Measurements from ENCODE around the gene CTXN2. TPM values are rescaled to one million over a fixed set of nuclear protein-coding genes. Genes with fewer than 3 reads are reported as not detected.

CTXN2 gene
- total RNA-seq, 2 donors from 2014 or later = 0.07 to 0.16 TPM

DNA sequence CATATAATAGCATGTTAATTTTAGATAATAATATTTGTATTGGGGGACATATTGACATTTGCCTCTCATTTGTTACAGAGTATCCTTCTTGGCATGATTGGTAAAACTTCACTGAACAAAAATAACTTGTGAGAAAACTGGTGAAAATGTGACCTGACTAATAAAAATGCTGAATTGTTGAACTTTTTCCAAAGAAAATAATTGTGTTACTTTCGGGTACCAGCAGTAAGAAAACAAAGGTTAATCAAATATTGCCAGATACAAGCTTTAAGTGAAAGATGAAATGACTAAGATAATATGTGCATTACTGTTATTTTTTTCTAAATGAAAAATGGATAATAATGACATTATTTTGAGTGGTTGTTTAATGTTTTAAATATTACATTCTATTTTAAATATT is 29.8 kb downstream of the CTXN2 start:
- no peaks in the 10 kb centered on the region for H3K27me3 ChIP-seq
- H3K4me3 ChIP-seq = no peak overlapping the region
- no peak for DNase-seq
- no peaks in the 10 kb centered on the region for H3K4me1 ChIP-seq
- intact Hi-C loops (cut with DNase I) = no loop called here
- no peak overlapping the region for H3K9ac ChIP-seq (ENCODE audit: low read depth in 2 of 2, low read length in 2 of 2)
- H3K36me3 ChIP-seq = no peaks in the 10 kb centered on the region
- no peak overlapping the region for H3K27ac ChIP-seq
- TF ChIP-seq, protein P1, sequence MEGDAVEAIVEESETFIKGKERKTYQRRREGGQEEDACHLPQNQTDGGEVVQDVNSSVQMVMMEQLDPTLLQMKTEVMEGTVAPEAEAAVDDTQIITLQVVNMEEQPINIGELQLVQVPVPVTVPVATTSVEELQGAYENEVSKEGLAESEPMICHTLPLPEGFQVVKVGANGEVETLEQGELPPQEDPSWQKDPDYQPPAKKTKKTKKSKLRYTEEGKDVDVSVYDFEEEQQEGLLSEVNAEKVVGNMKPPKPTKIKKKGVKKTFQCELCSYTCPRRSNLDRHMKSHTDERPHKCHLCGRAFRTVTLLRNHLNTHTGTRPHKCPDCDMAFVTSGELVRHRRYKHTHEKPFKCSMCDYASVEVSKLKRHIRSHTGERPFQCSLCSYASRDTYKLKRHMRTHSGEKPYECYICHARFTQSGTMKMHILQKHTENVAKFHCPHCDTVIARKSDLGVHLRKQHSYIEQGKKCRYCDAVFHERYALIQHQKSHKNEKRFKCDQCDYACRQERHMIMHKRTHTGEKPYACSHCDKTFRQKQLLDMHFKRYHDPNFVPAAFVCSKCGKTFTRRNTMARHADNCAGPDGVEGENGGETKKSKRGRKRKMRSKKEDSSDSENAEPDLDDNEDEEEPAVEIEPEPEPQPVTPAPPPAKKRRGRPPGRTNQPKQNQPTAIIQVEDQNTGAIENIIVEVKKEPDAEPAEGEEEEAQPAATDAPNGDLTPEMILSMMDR (IDR thresholded peaks at IDR 0.05) = no peak
- no peaks in the 10 kb centered on the region for H3K9me3 ChIP-seq

- Histone ChIP-seq H3K9ac (ENCODE audit: low read depth in 2 of 2, low read length in 2 of 2) (no peak overlapping the region), H3K9me3 (no peaks in the 10 kb centered on the region), H3K4me3 (no peak overlapping the region), H3K27ac (no peak overlapping the region), H3K27me3 (no peaks in the 10 kb centered on the region), H3K4me1 (no peaks in the 10 kb centered on the region), H3K36me3 (no peaks in the 10 kb centered on the region)
- DNase-seq = no peak
- TF ChIP-seq, protein P1 (IDR thresholded peaks at IDR 0.05) = no peak
- intact Hi-C loops (cut with DNase I) = no loop called here
These were observed 30.4 kb downstream of the CTXN2 start for GRCh38 chr15:48221885-48222284.

GRCh38 chr15:48222627-48223026 is 31.2 kb downstream of the CTXN2 start:
- H3K27ac ChIP-seq = no peak overlapping the region
- H3K4me1 ChIP-seq = no peaks in the 10 kb centered on the region
- no peaks in the 10 kb centered on the region for H3K27me3 ChIP-seq
- intact Hi-C loops (cut with DNase I) = no loop called here
- no peak for DNase-seq
- no peaks in the 10 kb centered on the region for H3K36me3 ChIP-seq
- TF ChIP-seq, protein P1 (IDR thresholded peaks at IDR 0.05) = no peak
- no peak overlapping the region for H3K9ac ChIP-seq (ENCODE audit: low read depth in 2 of 2, low read length in 2 of 2)
- H3K9me3 ChIP-seq = no peaks in the 10 kb centered on the region
- H3K4me3 ChIP-seq = no peak overlapping the region

DNA sequence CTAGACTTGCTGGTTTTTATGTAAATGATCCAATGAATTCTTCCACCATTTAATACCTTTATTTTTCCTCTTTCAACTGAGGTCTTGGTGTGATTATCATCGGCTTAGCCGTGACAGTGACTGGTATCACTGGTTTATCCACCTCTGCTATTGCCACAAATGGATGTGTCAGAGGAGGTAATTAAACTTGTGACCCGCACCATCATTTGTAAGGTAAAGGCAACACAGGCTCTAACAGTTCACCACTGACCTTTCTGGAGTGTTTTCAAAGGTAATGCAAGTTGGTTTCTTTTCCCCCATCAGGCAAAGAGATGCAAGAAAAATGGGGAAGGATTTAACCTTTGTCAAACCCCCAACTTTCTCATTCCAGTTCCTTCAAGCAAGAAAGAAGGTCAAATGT is 34.3 kb downstream of the CTXN2 start:
- TF ChIP-seq, protein P1 (IDR thresholded peaks at IDR 0.05) = no peak
- Histone ChIP-seq H3K9me3 (no peaks in the 10 kb centered on the region), H3K36me3 (no peaks in the 10 kb centered on the region), H3K27me3 (no peaks in the 10 kb centered on the region), H3K4me1 (no peaks in the 10 kb centered on the region), H3K4me3 (no peak overlapping the region), H3K27ac (no peak overlapping the region), H3K9ac (ENCODE audit: low read depth in 2 of 2, low read length in 2 of 2) (no peak overlapping the region)
- intact Hi-C loops (cut with DNase I) = no loop called here
- DNase-seq = no peak

DNA sequence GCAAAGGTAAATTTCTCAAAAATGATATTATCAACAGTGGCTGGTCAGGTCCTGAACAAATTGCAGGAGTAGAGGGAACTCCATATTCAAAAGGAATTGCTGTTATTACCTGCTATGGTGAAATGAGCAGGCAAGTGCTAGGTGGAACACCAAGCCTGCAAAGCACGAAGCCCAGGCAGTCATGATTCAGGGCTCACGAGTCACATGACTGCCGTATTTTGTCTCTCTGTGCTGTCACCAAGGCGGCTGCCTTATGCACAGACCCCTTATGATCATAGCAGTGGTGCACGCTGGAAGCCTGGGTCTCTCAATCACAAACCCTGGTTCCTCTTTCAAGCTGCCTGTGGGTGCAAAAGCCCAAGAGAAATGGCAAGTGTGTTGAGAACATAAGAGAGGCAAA is 39.0 kb downstream of the CTXN2 start:
- no peaks in the 10 kb centered on the region for H3K9me3 ChIP-seq

More for the DNA sequence above, 39.0 kb downstream of the CTXN2 start:
- Histone ChIP-seq H3K36me3 (no peaks in the 10 kb centered on the region), H3K27ac (no peak overlapping the region), H3K27me3 (no peaks in the 10 kb centered on the region), H3K4me3 (no peak overlapping the region), H3K9ac (ENCODE audit: low read depth in 2 of 2, low read length in 2 of 2) (no peak overlapping the region), H3K4me1 (no peaks in the 10 kb centered on the region)
- DNase-seq = no peak
- intact Hi-C loops (cut with DNase I) = no loop called here
- TF ChIP-seq, protein P1 (IDR thresholded peaks at IDR 0.05) = no peak
